Activated CD4-positive, alpha-beta T cell treated with anti-CD3 and anti-CD28 coated beads, Interleukin-2, amount 50 U/mL, for 4 hours (primary cell): ENCODE results near the gene SLC18B1.
"Not testable (repeated sequence)": the region's sequence is repeated elsewhere in the genome, so short reads cannot be mapped to it uniquely, and the experiment has no call there.

Source experiments
- DNase-seq, 2 experiments: peaks; one replicate each; pipeline ENCODE4 v3.0.0-alpha.2; 2020

Gene SLC18B1

DNA sequence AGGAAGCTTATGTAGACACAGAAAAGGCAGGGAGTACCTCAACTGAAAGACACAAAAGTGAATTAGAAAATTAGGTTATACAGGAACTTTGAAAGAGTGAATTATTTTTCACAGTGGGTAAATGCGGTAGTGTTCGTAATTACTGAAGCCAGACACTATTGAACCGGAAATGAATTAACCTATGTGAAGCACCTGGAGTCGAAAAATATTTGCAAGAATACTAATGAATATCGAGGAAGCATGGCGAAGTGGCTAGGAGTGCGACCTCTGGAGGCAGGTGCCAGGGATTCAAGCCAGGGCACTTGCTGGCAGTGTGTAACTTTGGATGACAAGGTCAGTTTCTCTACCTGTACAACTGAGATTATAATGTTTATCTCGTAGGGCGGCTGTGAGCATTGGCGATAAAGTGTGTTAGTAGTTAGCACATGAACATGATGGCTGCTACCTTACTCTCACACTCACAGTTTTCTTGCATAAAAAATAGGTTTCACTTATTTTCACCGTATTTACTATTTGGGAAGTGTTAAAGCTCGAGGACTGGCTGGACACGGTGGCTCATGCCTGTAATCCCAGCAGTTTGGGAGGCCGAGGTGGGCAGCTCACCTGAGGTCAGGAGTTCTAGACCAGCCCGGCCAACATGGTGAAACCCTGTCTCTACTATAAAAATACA lies 567 bp upstream of the SLC18B1 start:
- DNase-seq = peak; percentile 70 to 71

GRCh38 chr6:132795461-132795860 lies 3.0 kb downstream of the SLC18B1 start:
- DNase-seq = no peak

DNA sequence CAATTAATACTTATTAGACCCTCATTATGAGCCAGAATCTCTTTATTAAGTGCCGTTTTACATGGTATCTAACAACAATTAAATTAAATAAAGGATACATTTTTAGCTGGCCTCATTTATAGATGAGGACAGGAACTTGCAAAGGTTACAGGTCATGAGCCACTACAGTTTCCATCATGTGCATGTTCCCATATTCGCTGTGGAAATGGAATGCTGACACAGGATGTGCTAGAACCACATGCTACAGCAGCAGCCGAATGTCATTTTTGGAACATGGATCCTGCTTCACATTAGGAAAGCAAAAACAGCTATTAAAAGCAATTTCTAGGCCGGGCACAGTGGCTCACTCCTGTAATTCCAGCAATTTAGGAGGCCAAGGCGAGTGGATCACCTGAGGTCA lies 5.9 kb downstream of the SLC18B1 start:
- DNase-seq = no peak

- no peak for DNase-seq
These were observed 8.0 kb downstream of the SLC18B1 start for GRCh38 chr6:132790450-132790849.

- DNase-seq = no peak
These were observed 9.1 kb downstream of the SLC18B1 start for GRCh38 chr6:132789396-132789776.

GRCh38 chr6:132788658-132789395 lies 9.6 kb downstream of the SLC18B1 start:
- no peak for DNase-seq

DNA sequence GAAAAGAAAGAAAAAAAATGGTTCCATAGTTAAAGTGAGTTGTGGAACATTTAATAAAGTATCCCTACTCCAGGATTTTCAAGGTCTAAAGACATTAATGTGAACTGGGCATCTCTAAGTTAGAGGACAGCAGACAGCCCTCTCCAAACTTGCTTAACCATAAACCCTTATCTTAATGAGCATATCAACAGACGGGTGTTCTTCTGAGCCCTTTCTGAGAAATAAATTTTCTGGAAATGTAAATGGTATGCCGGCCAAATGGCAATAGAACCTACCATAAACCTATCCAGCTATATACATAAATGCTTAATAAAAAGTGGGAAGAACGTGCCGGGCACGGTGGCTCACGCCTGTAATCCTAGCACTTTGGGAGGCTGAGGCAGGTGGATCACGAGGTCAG lies 12.5 kb downstream of the SLC18B1 start:
- no peak for DNase-seq

DNA sequence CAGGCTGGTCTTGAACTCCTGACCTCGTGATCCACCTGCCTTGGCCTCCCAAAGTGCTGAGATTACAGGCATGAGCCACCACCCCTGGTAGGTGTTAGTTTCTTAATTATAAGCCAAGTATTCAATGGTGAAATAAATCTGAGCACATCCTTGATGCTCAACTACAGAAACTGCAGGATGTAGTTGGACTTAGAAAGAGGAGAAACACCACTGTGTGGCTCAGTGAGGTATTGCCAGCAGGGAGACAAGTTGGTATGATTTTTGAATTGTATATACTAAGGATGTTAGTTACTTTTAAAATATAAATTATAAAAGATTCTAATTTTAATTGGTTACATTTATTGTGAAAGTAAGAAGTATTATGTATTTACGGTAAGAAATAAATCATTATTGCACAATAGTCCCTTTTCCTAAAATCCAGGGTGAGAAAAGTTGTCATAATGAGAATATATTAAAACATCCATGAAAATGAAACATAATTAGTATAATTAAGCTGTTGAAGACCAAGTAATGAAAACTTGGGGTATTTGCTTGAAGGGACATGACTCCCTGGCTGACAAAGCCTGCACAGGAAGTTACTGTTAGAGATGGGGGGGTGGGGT lies 17.6 kb downstream of the SLC18B1 start:
- no peak for DNase-seq

DNA sequence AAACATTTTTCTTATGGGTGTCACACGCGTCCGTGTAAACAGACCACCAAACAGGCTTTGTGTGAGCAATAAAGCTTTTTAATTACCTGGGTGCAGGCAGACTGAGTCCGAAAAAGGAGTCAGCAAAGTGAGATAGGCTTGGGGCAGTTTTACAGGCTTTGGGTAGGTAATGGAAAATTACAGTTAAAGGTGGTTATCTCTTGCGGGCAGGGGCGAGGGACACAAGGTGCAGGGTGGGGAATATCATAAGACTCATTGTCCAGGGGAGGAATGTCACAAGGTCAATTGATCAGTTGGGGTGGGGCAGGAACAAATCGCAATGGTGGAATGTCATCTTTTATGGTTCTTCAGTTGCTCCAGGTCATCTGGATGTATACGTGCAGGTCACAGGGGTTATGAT lies 20.6 kb downstream of the SLC18B1 start:
- DNase-seq = not testable (repeated sequence)

DNA sequence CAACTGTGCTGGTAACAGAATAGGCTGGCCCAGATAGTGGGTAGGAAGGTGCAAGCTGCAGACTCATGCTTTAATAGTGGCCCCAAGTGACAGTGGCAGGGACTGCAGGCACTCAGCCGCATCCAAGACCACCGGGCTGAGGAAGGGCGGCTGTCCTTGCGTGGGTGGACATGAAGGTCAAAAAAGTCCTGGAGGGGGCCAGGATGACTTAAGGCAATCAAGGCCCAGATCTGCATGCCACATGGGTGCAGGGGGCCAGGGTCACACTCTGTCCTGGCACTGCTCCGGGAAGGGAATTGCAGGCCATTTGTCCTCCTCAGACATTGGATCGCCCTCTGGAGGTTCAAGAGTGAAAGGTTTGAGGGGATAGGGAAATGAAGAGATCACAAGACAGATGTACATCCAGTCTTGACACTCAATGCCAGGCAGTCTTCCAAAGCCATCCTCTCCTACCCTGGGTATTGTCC lies 30.4 kb downstream of the SLC18B1 start:
- no peak for DNase-seq

GRCh38 chr6:132765560-132765959 lies 32.9 kb downstream of the SLC18B1 start:
- no peak for DNase-seq

DNA sequence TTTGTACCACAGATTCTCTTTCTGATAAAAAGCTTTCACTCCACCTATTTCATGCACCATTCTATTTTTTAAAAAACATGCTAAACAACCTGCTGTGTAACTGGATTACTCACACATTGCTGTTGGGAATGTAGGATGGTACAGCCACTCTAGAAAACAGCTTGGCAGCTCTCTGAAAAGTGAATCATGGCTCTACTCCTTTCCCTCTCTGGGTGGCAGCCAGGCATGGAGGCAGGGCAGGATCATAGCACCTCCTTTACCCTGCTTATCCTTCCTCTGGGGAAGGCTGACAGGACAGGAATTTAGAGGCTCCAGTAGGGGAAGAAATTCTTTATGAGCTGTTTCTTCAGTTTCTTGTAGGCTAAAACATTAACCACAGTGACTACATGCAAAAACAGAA lies 34.1 kb downstream of the SLC18B1 start:
- DNase-seq = no peak

DNA sequence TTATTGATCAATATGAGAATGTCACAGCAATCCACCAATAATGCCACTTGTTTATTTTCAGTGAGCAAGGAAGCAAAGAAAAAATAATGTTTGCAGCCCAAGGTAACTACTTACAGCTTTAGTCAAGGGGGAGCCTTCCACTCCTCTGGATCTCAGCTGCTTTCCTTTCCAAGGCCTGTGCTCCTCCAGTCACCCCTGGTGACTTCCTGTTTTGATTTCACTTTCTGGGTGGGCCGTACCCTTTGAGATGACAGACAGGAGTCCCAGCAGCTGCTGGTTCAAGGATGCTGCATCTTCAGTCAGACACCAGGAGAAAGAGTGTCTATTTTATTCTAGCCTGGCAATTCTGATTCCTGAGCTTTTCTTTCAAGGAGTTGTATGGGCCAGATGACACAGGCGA lies 35.2 kb downstream of the SLC18B1 start:
- DNase-seq = peak; percentile 7 to 9

GRCh38 chr6:132760256-132760655 lies 38.2 kb downstream of the SLC18B1 start:
- no peak for DNase-seq

DNA sequence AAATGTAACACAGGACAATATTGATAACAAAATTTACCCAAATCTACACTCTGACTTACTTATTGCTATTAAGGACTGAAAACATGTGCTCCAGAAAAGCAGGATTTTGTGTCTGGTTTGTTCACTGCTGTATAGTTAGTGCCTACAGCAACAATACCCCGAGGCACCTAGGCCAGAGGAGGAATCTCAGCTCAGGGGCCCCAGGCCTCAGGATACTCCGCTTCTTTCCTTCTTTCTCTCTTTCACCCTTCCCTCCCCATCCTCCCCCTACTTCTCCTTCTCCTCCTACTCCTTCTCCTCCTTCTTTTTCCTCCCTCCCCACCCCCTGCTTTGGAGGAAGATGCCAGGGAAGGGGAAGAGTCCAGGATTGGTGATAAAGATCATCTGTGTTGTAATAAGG lies 39.7 kb downstream of the SLC18B1 start:
- DNase-seq = no peak

GRCh38 chr6:132752255-132752654 lies 46.2 kb downstream of the SLC18B1 start:
- no peak for DNase-seq

- no peak for DNase-seq
These were observed 46.6 kb downstream of the SLC18B1 start for GRCh38 chr6:132751828-132752227.

DNA sequence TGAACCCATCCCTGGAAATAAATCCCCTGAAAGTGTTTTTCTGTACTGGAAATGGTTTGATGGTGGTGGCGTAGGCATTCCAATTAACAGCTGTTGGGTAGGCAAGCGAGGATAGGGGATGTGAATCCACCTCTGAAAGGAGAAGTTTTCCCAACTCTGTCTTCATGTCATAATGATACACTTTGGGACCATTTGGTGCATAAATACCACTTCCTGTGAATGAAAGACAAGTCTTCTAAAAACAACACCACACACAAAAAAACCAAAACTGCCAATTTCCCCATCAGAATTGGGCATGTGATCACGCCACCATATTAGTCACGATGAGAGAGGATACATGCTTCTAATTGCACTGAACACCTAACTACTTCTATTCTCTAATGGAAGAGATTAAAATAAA lies 47.1 kb downstream of the SLC18B1 start:
- no peak for DNase-seq

DNA sequence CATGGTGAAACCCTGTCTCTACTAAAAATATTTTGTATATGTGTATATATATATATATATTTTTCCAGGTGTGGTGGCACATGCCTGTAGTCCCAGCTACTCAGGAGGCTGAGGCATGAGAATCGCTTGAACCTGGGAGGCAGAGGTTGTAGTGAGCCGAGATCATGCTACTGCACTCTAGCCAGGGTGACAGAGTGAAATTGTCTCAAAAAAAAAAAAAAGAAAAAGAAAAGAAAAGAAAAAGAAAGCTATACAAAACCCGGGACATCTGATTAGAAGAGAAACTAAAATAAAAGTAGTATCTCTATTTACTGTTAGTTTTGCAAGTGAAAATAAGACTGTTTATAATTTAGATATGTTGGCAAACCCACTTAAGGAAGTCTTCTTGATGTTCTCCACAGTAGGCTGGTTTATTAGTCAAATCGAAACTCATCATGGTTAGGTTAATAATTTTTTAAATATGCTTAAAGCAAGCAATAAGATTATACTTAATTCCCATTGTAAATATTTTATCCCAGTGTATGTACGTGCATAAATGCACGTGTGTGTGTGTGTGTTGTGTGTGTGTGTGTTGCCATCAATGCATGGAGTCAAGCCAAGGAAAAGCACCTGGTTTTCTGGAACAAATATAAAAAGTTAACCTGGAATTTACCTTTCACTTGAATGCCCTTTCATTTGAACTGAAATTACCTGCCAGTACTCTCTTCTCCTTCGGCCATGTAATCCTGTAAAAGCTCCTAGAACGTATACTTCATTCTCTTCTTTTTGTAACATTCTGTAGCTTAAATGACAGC lies 47.8 kb downstream of the SLC18B1 start:
- DNase-seq = no peak

DNA sequence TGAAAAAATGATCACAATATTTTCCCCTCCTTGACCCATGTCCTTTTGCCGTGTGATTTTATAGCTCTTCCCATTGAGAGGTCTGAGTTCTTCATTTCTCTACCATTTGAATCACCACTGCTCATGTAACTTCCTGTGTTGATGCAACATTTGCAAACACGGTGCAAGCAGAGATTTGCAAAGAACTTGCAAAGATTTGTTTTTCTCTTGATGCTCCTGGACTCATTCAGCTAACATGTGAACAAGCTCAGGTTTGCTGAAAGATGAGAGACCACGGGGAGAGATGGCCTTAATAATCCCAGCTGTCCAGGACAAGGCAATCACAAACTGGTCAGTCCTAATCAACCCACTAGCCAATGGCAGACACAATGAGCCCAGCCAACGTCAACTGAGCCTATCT lies 49.3 kb downstream of the SLC18B1 start:
- no peak for DNase-seq

DNA sequence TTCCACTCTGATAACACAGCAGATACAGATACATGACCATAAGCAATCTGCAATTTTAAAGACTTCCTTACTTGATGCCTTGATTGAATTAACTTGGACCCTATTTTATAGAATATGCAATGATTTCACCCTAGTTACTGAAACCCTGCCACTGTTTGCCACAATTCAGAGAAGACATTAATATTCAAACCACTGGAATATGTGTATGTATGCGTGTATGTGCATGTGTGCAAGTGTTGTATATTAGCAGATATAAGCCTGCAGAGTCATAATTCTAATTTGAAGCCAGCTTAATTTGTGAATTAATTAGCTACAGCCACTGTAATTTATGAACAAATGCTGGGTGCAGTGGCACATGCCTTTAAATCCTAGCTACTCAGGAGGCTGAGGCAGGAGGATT lies 50.0 kb downstream of the SLC18B1 start:
- DNase-seq = no peak

DNA sequence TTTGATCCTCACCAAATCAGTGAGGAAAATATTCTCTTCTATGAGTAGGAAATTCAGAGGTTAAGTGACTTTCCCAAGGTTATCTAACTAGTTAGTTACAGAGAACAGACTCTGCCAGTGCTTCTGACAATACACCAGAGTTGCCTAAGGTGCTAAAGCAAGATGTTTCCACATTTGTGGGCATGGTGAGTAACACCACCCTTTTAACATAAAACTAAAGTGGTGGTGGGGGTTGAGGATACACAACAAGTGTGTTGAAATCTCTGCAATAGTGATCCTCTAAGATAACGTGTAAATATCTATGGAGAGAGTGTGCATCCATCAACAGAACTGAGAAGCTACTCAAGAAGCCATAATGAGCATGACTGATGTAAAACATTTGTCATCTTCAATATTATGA lies 52.4 kb downstream of the SLC18B1 start:
- DNase-seq = no peak

GRCh38 chr6:132742495-132742894 lies 55.9 kb downstream of the SLC18B1 start:
- DNase-seq = no peak
